ENCODE measurements around the gene AKAP13. TPM values are rescaled to one million over a fixed set of nuclear protein-coding genes. Genes with fewer than 3 reads are reported as not detected.

Gene AKAP13
- total and polyA plus RNA-seq, 7 donors, result 18.2 to 126 (median 93.7) TPM

DNA sequence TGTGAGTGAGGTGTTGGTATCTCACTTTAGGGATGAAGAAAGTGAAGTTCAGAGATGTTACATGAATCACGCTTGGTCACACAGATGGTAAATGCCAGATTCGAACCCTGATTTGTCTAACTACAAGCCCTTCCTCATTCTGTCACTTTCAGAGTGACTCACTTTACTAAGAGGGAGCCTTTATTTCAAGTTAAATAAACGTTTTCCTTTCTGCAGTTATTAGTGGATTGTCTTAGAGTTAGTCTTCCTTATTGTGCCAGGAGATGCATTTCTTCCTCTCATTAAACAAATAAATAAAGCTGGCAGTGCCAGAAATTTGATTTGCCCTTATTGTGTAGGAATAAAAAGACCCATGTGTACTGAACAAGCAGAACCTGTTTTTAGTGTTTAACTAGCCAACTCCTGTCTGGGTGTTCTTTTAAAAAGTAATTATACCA lies 162.5 kb downstream of the AKAP13 start:
- TF ChIP-seq, protein P1, sequence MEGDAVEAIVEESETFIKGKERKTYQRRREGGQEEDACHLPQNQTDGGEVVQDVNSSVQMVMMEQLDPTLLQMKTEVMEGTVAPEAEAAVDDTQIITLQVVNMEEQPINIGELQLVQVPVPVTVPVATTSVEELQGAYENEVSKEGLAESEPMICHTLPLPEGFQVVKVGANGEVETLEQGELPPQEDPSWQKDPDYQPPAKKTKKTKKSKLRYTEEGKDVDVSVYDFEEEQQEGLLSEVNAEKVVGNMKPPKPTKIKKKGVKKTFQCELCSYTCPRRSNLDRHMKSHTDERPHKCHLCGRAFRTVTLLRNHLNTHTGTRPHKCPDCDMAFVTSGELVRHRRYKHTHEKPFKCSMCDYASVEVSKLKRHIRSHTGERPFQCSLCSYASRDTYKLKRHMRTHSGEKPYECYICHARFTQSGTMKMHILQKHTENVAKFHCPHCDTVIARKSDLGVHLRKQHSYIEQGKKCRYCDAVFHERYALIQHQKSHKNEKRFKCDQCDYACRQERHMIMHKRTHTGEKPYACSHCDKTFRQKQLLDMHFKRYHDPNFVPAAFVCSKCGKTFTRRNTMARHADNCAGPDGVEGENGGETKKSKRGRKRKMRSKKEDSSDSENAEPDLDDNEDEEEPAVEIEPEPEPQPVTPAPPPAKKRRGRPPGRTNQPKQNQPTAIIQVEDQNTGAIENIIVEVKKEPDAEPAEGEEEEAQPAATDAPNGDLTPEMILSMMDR (IDR thresholded peaks at IDR 0.05), result no peak
- 65 to 76% (median 72%) methylated on average over 3 of the region's 3 CpGs for WGBS, 3 donors
- ATAC-seq (no peak), DNase-seq (no peak)
- Histone ChIP-seq H3K27ac (no peak overlapping the region), H3K36me3 (ENCODE audit: insufficient read depth in 1 of 2, low read depth in 1 of 2) (no peaks in the 10 kb centered on the region), H3K4me1 (no peaks in the 10 kb centered on the region), H3K27me3 (ENCODE audit: insufficient read depth in 3 of 3, low read length in 2 of 3) (no peaks in the 10 kb centered on the region), H3K4me3 (no peak overlapping the region), H3K9me3 (no peaks in the 10 kb centered on the region)
- intact Hi-C loops (cut with DNase I), result no loop called here

DNA sequence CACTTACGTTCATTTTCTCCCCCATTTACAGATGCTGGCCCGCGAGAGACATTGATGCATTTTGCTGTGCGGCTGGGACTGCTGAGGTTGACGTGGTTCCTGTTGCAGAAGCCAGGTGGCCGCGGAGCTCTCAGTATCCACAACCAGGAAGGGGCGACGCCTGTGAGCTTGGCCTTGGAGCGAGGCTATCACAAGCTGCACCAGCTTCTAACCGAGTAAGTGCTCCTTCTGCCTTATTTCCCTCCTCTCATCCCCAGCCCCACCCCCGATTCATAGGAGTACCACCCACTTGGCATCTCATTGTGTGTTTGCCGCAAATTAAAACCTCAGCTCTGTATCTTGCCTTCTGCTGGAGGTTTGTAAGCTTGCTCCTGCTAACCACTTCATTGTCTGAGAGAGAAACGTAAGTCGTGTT lies 163.3 kb downstream of the AKAP13 start:
- H3K4me3 ChIP-seq, result peak overlapping the region; percentile 10
- H3K36me3 ChIP-seq (ENCODE audit: insufficient read depth in 1 of 2, low read depth in 1 of 2), result no peaks in the 10 kb centered on the region
- peak in 2 of 4 donors; percentile 13 to 44 for ATAC-seq
- DNase-seq, result peak; percentile 32 to 60
- intact Hi-C loops (cut with DNase I), result no loop called here
- H3K9me3 ChIP-seq, result no peaks in the 10 kb centered on the region
- 61 to 77% (median 70%) methylated on average over 15 of the region's 15 CpGs for WGBS, 3 donors
- no peak overlapping the region for H3K27ac ChIP-seq
- TF ChIP-seq, protein P1 (IDR thresholded peaks at IDR 0.05), result no peak
- no peaks in the 10 kb centered on the region for H3K27me3 ChIP-seq (ENCODE audit: insufficient read depth in 3 of 3, low read length in 2 of 3)
- H3K4me1 ChIP-seq, result peaks cover 3% of the 10 kb centered on the region

DNA sequence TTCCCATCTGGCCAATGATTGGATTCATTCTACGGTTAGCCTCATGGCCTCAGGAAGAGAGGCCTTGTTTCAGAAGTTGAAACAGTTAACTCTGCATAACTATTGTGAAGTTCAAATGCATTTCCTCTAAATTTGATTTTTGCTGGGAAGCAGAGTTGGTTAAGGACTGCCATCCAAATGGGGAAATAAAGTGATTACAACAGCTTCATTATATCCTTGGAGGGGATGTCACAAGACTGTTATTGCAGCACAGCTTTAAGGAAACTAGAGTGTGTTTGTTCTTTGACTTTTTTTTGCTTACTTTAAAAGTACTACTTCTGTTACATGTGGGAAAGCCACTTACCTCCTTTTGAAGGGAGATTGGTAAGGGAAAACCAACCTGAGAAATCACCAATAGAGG lies 164.8 kb downstream of the AKAP13 start:
- DNase-seq (no peak), ATAC-seq (peak in 3 of 4 donors; percentile 31 to 68 (median 44))
- peaks cover 6% of the 10 kb centered on the region for H3K4me1 ChIP-seq
- WGBS, 3 donors, result 76 to 94% (median 83%) methylated on average over 1 of the region's 1 CpG
- TF ChIP-seq, protein P1 (IDR thresholded peaks at IDR 0.05), result no peak
- H3K9me3 ChIP-seq, result no peaks in the 10 kb centered on the region
- H3K36me3 ChIP-seq (ENCODE audit: insufficient read depth in 1 of 2, low read depth in 1 of 2), result no peaks in the 10 kb centered on the region
- no peaks in the 10 kb centered on the region for H3K27me3 ChIP-seq (ENCODE audit: insufficient read depth in 3 of 3, low read length in 2 of 3)
- H3K4me3 ChIP-seq, result no peak overlapping the region
- intact Hi-C loops (cut with DNase I), result no loop called here
- peak overlapping the region; percentile 54 for H3K27ac ChIP-seq

DNA sequence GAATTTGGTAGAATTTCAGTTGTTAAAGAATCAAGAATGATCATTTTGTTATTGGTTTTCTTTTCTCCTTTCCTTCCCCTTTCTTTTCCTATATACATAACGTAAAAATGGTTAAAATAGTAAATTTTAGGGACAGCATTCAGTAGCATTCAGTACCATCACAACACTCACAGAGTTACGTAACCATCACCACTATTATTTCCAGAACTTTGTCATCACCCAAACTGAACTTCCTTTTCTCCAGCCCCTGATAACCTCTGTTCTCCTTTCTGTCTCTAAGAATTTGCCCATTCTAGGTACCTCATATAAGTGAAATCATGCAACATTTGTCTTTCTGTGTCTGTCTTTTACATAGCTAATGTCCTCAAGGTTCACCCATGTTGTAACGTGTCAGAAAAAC lies 165.3 kb downstream of the AKAP13 start:
- intact Hi-C loops (cut with DNase I), result no loop called here
- Histone ChIP-seq H3K4me1 (peaks cover 6% of the 10 kb centered on the region), H3K4me3 (no peak overlapping the region), H3K27ac (peak overlapping the region; percentile 54), H3K36me3 (ENCODE audit: insufficient read depth in 1 of 2, low read depth in 1 of 2) (no peaks in the 10 kb centered on the region), H3K9me3 (no peaks in the 10 kb centered on the region), H3K27me3 (ENCODE audit: insufficient read depth in 3 of 3, low read length in 2 of 3) (no peaks in the 10 kb centered on the region)
- DNase-seq (no peak), ATAC-seq (peak in 1 of 4 donors; percentile 52)
- 92 to 96% (median 92%) methylated on average over 3 of the region's 3 CpGs for WGBS, 3 donors
- TF ChIP-seq, protein P1 (IDR thresholded peaks at IDR 0.05), result no peak

DNA sequence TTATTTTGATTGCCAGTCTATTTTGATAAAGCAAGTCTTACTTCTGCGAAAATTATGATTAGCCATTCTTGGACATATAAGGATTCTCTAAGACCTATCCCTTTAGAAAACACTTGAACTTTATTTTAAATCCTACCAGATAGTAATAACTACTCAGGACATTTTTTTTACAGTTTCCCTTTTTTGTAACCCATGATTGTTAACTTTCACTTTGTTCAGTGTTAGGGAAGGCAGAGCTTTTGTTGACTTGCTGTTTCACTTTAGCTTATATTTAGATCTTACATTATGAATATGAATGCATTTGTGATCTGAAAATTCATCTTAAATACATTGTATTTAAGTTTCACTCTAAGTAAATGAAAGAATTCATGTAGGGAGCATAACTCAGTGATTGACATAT lies 167.0 kb downstream of the AKAP13 start:
- intact Hi-C loops (cut with DNase I), result no loop called here
- Histone ChIP-seq H3K4me3 (no peak overlapping the region), H3K27me3 (ENCODE audit: insufficient read depth in 3 of 3, low read length in 2 of 3) (no peaks in the 10 kb centered on the region), H3K27ac (no peak overlapping the region), H3K36me3 (ENCODE audit: insufficient read depth in 1 of 2, low read depth in 1 of 2) (no peaks in the 10 kb centered on the region), H3K4me1 (peaks cover 6% of the 10 kb centered on the region), H3K9me3 (no peaks in the 10 kb centered on the region)
- ATAC-seq, result no peak
- 93 to 100% (median 100%) methylated on average over 1 of the region's 1 CpG for WGBS, 3 donors
- TF ChIP-seq, protein P1 (IDR thresholded peaks at IDR 0.05), result no peak
- DNase-seq, result no peak
